ENCODE measurements around the gene ARHGAP10.

ARHGAP10 gene

DNA sequence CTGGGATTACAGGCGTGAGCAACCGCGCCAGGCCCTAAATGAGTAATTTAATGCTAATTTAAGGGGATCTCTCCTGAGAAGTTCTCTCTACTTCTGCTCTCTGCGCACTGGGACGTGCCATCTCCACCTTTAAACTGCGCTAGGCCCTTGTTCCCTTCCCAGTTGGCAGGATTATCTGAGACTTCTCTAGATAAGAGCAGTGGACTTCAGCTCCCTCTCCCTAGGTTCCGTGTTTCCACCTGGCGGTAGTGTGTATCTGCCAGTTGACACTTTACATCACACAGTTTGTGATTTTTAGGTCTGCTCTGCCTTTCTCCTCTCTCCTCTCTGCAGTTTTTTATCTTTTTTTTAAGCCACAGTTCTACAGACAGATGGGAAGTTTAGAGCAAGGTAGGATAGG, 40.2 kb downstream of the ARHGAP10 start:
- Histone ChIP-seq H3K9ac (ENCODE audit: low read depth, low read length) (no peak overlapping the region), H3K4me3 (ENCODE audit: low read depth, low read length) (no peak overlapping the region), H3K27me3 (ENCODE audit: control insufficient read depth, insufficient read depth, low read length) (no peaks in the 10 kb centered on the region), H3K4me1 (ENCODE audit: control insufficient read depth, insufficient read depth, low read length) (peaks cover 8% of the 10 kb centered on the region; the same call in 1 of the 2 replicates), H3K27ac (ENCODE audit: low read depth, low read length) (peak overlapping the region; percentile 3), H3K36me3 (ENCODE audit: control insufficient read depth, insufficient read depth, low read length) (no peaks in the 10 kb centered on the region), H3K9me3 (ENCODE audit: control insufficient read depth, insufficient read depth, low read length) (no peaks in the 10 kb centered on the region)

DNA sequence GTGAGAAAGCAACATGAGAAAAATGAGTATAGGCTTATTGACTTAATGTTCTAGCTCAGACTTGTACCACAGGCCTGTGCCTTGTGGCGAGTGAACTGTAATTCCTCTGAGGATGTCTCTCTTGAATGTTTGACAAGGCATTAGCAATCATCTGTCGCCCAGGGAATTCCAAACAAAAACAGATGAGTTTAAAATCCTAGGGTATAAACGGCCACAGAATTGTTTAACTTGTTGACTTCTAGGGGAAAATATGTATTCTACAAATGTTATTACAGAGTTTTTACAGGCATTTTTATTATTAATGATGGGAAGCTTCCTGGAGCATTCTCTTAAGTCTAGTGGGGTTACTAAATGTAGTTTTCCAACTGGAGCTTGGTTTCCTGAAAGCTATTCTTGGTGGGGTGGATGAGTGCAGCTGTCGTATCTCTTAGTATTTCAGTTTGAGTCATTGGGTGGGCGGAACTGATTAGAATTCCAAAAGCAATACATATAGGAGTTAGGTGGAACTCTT, 40.6 kb downstream of the ARHGAP10 start:
- H3K9me3 ChIP-seq (ENCODE audit: control insufficient read depth, insufficient read depth, low read length): no peaks in the 10 kb centered on the region
- no peak overlapping the region for H3K4me3 ChIP-seq (ENCODE audit: low read depth, low read length)
- no peak overlapping the region for H3K9ac ChIP-seq (ENCODE audit: low read depth, low read length)
- H3K4me1 ChIP-seq (ENCODE audit: control insufficient read depth, insufficient read depth, low read length): peaks cover 8% of the 10 kb centered on the region; the same call in 1 of the 2 replicates
- H3K36me3 ChIP-seq (ENCODE audit: control insufficient read depth, insufficient read depth, low read length): no peaks in the 10 kb centered on the region
- H3K27me3 ChIP-seq (ENCODE audit: control insufficient read depth, insufficient read depth, low read length): no peaks in the 10 kb centered on the region
- H3K27ac ChIP-seq (ENCODE audit: low read depth, low read length): peak overlapping the region; percentile 3

DNA sequence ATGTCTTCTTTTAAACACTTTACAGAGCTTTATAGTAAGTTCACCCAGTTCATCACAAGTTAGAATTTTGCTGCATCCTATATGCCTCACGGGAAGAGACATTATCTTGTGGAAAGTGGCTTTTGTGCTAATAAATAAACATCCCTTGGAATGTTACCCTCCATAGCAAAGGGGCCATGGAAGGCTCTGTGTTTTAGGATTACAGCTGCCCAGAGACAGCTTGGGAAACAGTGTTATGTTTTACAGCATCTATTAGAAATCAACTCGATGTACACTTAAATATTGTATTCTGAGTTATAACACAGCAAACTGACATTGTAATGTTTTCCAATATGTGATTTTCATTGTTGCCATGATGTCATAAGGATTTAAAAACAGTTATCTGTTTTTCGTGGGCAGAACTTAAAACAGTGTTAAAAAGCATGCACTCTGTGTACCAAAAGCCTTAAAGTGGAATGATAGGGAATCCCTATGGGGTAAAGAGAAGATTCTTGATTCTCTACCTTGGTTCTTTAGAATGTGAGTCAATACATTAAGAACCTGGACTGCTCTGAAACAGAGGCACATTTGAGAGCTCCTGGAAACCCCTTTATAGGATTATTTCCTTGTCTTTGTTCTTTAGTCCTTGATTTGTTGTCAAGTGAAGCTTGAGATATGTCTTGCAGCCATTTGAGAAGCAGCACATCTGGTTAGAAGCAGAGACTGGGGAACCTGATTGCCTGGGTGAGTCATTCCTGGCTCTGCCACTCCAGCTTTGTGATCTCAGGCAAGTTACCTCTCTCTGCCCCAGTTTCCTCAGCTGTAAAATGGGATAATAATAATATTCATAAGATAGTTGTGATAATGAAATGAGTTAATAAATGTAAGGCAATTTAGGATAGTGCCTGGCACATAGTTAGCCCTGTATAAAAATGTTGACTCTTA, 41.6 kb downstream of the ARHGAP10 start:
- Histone ChIP-seq H3K27ac (ENCODE audit: low read depth, low read length) (peak overlapping the region; percentile 9), H3K9me3 (ENCODE audit: control insufficient read depth, insufficient read depth, low read length) (no peaks in the 10 kb centered on the region), H3K9ac (ENCODE audit: low read depth, low read length) (no peak overlapping the region), H3K4me3 (ENCODE audit: low read depth, low read length) (no peak overlapping the region), H3K36me3 (ENCODE audit: control insufficient read depth, insufficient read depth, low read length) (no peaks in the 10 kb centered on the region), H3K27me3 (ENCODE audit: control insufficient read depth, insufficient read depth, low read length) (no peaks in the 10 kb centered on the region), H3K4me1 (ENCODE audit: control insufficient read depth, insufficient read depth, low read length) (peaks cover 8% of the 10 kb centered on the region; the same call in 1 of the 2 replicates)

DNA sequence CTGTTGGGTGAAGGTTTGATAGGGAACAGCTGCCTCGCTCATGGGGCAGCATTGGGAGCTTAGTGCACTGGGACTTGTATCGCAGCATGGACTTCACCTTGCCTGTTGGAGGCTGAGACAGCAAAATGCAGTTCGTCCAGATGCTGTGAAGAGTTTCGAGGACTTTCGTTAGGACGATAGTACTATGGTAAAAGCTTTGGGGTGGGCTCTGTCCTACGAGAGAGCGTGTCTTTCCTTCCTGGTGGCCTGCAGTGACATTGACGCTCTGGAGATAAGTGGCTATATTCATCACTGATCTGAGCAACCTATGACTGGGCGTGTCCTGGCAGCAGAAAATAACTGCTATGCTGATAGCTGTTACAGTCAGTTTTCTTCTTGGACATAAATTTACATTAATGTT, 44.8 kb downstream of the ARHGAP10 start:
- no peak overlapping the region for H3K27ac ChIP-seq (ENCODE audit: low read depth, low read length)

DNA sequence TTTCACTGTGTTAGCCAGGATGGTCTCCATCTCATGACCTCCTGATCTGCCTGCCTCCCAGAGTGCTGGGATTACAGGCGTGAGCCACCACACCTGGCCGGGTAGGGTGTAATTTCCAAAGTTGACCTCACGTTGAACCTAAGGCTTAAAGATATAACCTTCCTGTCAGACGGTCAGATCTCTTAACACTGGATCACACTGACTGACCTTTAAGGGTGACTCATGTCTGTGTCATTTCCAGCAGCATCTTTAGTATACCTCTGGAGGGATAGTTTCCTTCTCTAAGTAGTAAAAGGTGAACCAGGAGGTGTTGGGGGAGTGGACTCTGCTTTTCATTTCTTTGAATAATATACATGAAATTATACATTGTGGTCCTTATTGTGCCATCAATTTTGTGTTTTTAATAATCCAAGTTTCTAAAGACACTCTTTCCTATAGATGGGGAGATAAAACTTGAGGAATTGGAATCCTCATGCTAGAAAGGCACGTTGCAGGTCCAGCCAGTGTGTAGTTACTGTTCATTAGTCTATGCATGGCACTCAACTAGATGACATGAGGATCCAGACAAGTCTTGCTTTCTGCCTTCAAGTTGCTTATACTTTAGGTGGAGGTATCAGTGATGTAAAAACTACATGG, 45.7 kb downstream of the ARHGAP10 start:
- Histone ChIP-seq H3K4me3 (ENCODE audit: low read depth, low read length) (no peak overlapping the region), H3K27me3 (ENCODE audit: control insufficient read depth, insufficient read depth, low read length) (no peaks in the 10 kb centered on the region), H3K36me3 (ENCODE audit: control insufficient read depth, insufficient read depth, low read length) (no peaks in the 10 kb centered on the region), H3K27ac (ENCODE audit: low read depth, low read length) (no peak overlapping the region), H3K4me1 (ENCODE audit: control insufficient read depth, insufficient read depth, low read length) (peaks cover 8% of the 10 kb centered on the region; the same call in 1 of the 2 replicates), H3K9me3 (ENCODE audit: control insufficient read depth, insufficient read depth, low read length) (no peaks in the 10 kb centered on the region), H3K9ac (ENCODE audit: low read depth, low read length) (no peak overlapping the region)

More for the DNA sequence above, 44.8 kb downstream of the ARHGAP10 start:
- H3K4me1 ChIP-seq (ENCODE audit: control insufficient read depth, insufficient read depth, low read length): peaks cover 8% of the 10 kb centered on the region; the same call in 1 of the 2 replicates
- no peak overlapping the region for H3K9ac ChIP-seq (ENCODE audit: low read depth, low read length)
- no peaks in the 10 kb centered on the region for H3K27me3 ChIP-seq (ENCODE audit: control insufficient read depth, insufficient read depth, low read length)
- no peak overlapping the region for H3K4me3 ChIP-seq (ENCODE audit: low read depth, low read length)
- no peaks in the 10 kb centered on the region for H3K36me3 ChIP-seq (ENCODE audit: control insufficient read depth, insufficient read depth, low read length)
- no peaks in the 10 kb centered on the region for H3K9me3 ChIP-seq (ENCODE audit: control insufficient read depth, insufficient read depth, low read length)

DNA sequence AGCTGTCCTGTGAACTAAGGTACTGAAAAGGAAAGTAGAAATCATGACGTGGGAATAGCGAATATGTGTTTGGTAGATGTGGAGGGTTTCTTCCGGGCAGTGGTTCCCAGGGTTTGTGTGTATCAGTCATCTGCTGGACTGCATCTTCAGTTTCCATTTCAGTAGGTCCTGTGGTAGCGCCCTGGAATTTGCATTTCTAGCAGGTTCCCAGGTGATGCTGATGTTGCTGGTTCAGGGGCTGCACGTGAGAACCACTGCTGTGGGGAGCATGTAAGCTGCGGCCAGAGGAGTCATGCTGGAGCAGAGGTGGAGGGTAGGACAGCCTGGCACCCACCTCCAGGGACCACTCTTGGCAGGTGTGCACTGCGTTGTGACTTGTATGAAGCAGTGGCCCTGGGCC, 47.1 kb downstream of the ARHGAP10 start:
- H3K27ac ChIP-seq (ENCODE audit: low read depth, low read length): no peak overlapping the region
- H3K36me3 ChIP-seq (ENCODE audit: control insufficient read depth, insufficient read depth, low read length): no peaks in the 10 kb centered on the region
- no peaks in the 10 kb centered on the region for H3K27me3 ChIP-seq (ENCODE audit: control insufficient read depth, insufficient read depth, low read length)
- H3K9ac ChIP-seq (ENCODE audit: low read depth, low read length): no peak overlapping the region
- 0 out of 2 replicates have a peak, but pooled peaks cover 4% of the 10 kb centered on the region for H3K4me1 ChIP-seq (ENCODE audit: control insufficient read depth, insufficient read depth, low read length)
- H3K4me3 ChIP-seq (ENCODE audit: low read depth, low read length): no peak overlapping the region
- no peaks in the 10 kb centered on the region for H3K9me3 ChIP-seq (ENCODE audit: control insufficient read depth, insufficient read depth, low read length)

DNA sequence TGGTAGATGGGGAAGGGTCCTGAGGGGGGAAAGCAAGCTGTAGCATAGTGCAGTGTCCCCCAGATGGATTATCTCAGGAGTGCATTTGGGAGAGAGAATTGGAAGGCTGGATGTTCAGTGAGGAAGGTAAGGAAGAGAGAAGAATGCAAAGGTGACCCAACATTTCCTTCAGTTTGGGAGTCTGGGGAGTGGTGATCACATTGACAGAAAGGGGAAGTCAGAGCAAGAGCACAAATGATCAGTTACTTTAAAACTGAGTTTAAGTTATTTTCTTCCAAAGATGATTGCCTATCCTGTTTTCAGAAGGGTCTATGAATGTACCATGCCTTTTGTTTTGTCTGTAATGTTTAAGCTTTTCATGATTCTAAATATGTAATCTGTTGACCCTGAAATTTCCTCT, 47.6 kb downstream of the ARHGAP10 start:
- no peaks in the 10 kb centered on the region for H3K36me3 ChIP-seq (ENCODE audit: control insufficient read depth, insufficient read depth, low read length)
- no peaks in the 10 kb centered on the region for H3K27me3 ChIP-seq (ENCODE audit: control insufficient read depth, insufficient read depth, low read length)
- no peak overlapping the region for H3K4me3 ChIP-seq (ENCODE audit: low read depth, low read length)
- 0 out of 2 replicates have a peak, but pooled peaks cover 4% of the 10 kb centered on the region for H3K4me1 ChIP-seq (ENCODE audit: control insufficient read depth, insufficient read depth, low read length)
- no peak overlapping the region for H3K27ac ChIP-seq (ENCODE audit: low read depth, low read length)
- no peak overlapping the region for H3K9ac ChIP-seq (ENCODE audit: low read depth, low read length)
- H3K9me3 ChIP-seq (ENCODE audit: control insufficient read depth, insufficient read depth, low read length): no peaks in the 10 kb centered on the region

DNA sequence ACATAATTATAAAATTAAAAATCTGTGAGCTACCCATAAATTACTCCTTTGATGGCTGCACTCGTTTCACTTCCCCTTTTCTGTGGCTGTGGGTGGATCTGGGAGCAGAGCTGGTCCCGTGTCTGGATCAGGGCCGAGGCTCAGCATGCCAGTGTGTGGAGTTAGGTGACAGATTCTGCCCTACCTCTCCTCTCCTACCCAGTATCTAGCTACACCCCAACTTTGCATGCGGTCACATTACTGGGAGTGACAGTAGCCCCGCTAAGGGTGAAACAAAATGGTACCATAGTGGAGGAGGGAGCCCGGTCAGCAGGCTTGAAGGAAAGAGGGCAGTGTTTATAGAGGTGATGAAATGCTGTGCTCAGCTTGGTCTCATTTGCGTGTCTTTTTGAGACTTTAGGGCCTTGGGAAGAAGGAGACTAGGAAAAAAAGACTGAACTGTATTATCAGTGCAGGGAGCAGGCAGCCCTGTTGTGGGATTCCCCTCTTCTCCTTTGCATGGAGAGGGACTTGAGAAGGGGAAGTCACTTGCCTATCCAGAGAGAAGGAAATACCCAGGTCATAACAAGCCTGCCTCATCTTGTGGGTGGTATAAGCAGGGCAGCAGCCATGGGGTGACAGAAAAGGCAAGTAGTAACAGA, 48.4 kb downstream of the ARHGAP10 start:
- Histone ChIP-seq H3K27me3 (ENCODE audit: control insufficient read depth, insufficient read depth, low read length) (no peaks in the 10 kb centered on the region), H3K9ac (ENCODE audit: low read depth, low read length) (no peak overlapping the region), H3K36me3 (ENCODE audit: control insufficient read depth, insufficient read depth, low read length) (no peaks in the 10 kb centered on the region), H3K4me3 (ENCODE audit: low read depth, low read length) (no peak overlapping the region), H3K9me3 (ENCODE audit: control insufficient read depth, insufficient read depth, low read length) (no peaks in the 10 kb centered on the region), H3K27ac (ENCODE audit: low read depth, low read length) (no peak overlapping the region), H3K4me1 (ENCODE audit: control insufficient read depth, insufficient read depth, low read length) (0 out of 2 replicates have a peak, but pooled peaks cover 2% of the 10 kb centered on the region)

DNA sequence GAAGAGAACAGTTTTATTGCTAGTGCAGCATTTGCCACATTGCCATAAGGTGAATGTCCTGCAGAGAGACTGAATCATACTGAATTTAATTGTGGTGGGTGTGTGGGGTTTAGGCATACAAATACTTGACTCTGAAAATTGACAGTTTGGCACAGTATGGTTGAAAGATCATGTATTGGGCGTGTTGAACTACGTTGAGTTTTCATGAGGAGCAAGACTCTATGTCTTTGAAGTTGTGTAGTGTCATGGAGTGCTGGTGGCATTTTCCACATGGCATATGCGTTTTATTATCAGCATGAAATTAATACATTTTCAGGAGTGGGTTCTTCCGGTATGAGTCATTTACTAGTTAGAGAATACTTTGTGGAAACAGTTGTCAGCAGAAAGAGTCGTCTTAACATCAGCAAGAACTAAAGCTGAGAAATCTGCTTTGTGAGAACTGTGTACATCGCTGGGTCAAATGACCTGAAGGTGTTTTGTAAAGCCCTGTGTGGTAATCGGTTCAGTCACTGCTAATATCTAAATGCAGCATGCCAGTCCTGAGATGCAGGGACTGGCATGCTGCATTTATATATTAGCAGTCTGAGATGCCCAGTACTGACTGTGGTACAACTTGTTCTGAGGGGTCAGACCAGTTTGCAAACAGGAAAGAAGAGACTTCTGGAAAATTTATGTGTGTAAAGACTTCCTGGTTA, 50.3 kb downstream of the ARHGAP10 start:
- no peak overlapping the region for H3K9ac ChIP-seq (ENCODE audit: low read depth, low read length)
- H3K27ac ChIP-seq (ENCODE audit: low read depth, low read length): no peak overlapping the region
- H3K4me1 ChIP-seq (ENCODE audit: control insufficient read depth, insufficient read depth, low read length): peaks cover 8% of the 10 kb centered on the region; the same call in 1 of the 2 replicates
- no peaks in the 10 kb centered on the region for H3K36me3 ChIP-seq (ENCODE audit: control insufficient read depth, insufficient read depth, low read length)
- H3K4me3 ChIP-seq (ENCODE audit: low read depth, low read length): no peak overlapping the region
- no peaks in the 10 kb centered on the region for H3K9me3 ChIP-seq (ENCODE audit: control insufficient read depth, insufficient read depth, low read length)
- H3K27me3 ChIP-seq (ENCODE audit: control insufficient read depth, insufficient read depth, low read length): no peaks in the 10 kb centered on the region

DNA sequence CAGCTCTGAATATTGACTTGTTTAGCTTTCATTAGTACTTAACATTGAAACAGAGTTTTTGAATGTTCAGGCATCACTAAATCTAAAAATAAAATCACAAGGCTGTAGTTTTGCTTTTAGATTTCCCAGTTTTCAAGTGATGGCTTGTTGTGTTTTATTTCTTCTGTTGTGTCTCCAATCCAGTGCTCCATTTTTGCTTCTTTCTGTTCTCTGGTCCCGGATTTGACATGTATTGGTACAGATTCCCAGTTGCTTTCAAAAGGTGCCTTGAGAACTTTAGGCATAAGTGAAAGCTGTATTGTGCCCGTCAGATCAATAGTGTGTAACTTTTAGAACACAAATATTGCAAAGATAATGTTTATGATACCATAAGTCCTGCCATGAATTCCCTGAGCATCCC, 53.2 kb downstream of the ARHGAP10 start:
- H3K4me1 ChIP-seq (ENCODE audit: control insufficient read depth, insufficient read depth, low read length): peaks cover 14% of the 10 kb centered on the region; the same call in 1 of the 2 replicates
- H3K9ac ChIP-seq (ENCODE audit: low read depth, low read length): no peak overlapping the region
- H3K9me3 ChIP-seq (ENCODE audit: control insufficient read depth, insufficient read depth, low read length): no peaks in the 10 kb centered on the region
- H3K27me3 ChIP-seq (ENCODE audit: control insufficient read depth, insufficient read depth, low read length): no peaks in the 10 kb centered on the region
- H3K27ac ChIP-seq (ENCODE audit: low read depth, low read length): peak overlapping the region; percentile 7
- H3K4me3 ChIP-seq (ENCODE audit: low read depth, low read length): no peak overlapping the region
- no peaks in the 10 kb centered on the region for H3K36me3 ChIP-seq (ENCODE audit: control insufficient read depth, insufficient read depth, low read length)
